ENCODE measurements around the gene NAGS.
"Not testable (repeated sequence)": the region's sequence is repeated elsewhere in the genome, so short reads cannot be mapped to it uniquely, and the experiment has no call there.

NAGS gene

GRCh38 chr17:44044071-44044470, 39.6 kb downstream of the NAGS start:
- DNase-seq, result no peak

- no peak for DNase-seq
Measured at GRCh38 chr17:44045486-44045885, 41.1 kb downstream of the NAGS start.

GRCh38 chr17:44046893-44047292, 42.5 kb downstream of the NAGS start:
- not testable (repeated sequence) for DNase-seq

- DNase-seq, result no peak
Measured at GRCh38 chr17:44049294-44050060, 45.1 kb downstream of the NAGS start.

GRCh38 chr17:44053125-44053872, 48.9 kb downstream of the NAGS start:
- no peak for DNase-seq

All from stimulated activated CD4-positive, alpha-beta T cell treated with anti-CD3 and anti-CD28 coated beads, Interleukin-4, amount 100 ng/mL, for 4 hours (primary cell).